Heart left ventricle (tissue), 16 donors: Measurements from ENCODE around the gene FAF1. TPM values are rescaled to one million over a fixed set of nuclear protein-coding genes. Genes with fewer than 3 reads are reported as not detected.

ENCODE experiments used
- ATAC-seq, 4 donors: fragments of 200-7000 bp; cut with Tn5 transposase; one replicate each; pipeline ENCODE4 v1.9.1; 2020 to 2022; ENCODE audit warnings: moderate library complexity in 4 of 4, mild to moderate bottlenecking in 3 of 4, moderate number of reproducible peaks in 1 of 4
- DNase-seq, 5 donors: peaks; one replicate each; pipeline ENCODE4 v3.0.0-alpha.2; 2020
- H3K27ac ChIP-seq, 12 donors: fragments of 200-600 bp; sonication (generic) in 4 of 12; one replicate each; pipeline versions ENCODE4 v1.5.0 to v1.8.0; 2016 to 2022; ENCODE audit warnings: mild to moderate bottlenecking in 2 of 12
- H3K27me3 ChIP-seq, 9 donors: fragments of 200-600 bp; sonication (generic) in 2 of 9; one replicate each; pipeline versions ENCODE4 v1.5.1 to v1.8.0; 2016 to 2022; ENCODE audit warnings: mild to moderate bottlenecking in 3 of 9
- H3K36me3 ChIP-seq, 9 donors: fragments of 200-600 bp; sonication (generic) in 2 of 9; one replicate each; pipeline versions ENCODE4 v1.5.0 to v1.8.0; 2018 to 2022; ENCODE audit warnings: mild to moderate bottlenecking in 2 of 9
- H3K4me1 ChIP-seq, 12 donors: fragments of 200-600 bp; sonication (generic) in 4 of 12; one replicate each; pipeline versions ENCODE4 v1.5.0 to v1.8.0; 2016 to 2022; ENCODE audit warnings: mild to moderate bottlenecking in 3 of 12
- H3K4me3 ChIP-seq, 12 donors: fragments of 200-600 bp; sonication (generic) in 4 of 12; one replicate each; pipeline versions ENCODE4 v1.5.0 to v1.8.0; 2017 to 2022; ENCODE audit warnings: mild to moderate bottlenecking in 9 of 12, moderate library complexity in 4 of 12
- H3K9me3 ChIP-seq, 12 donors: fragments of 200-600 bp; sonication (generic) in 4 of 12; one replicate each; pipeline versions ENCODE4 v1.5.0 to v1.8.0; 2016 to 2022; ENCODE audit warnings: mild to moderate bottlenecking in 1 of 12
- POLR2A ChIP-seq, 2 donors: fragments of 450-650 bp; IDR thresholded peaks; one replicate each; pipeline ENCODE4 v1.6.1; 2017; ENCODE audit warnings: antibody characterized with exemption in 2 of 2, mild to moderate bottlenecking in 2 of 2, moderate library complexity in 2 of 2
- WGBS, 4 donors: extraction: QIAGEN DNeasy Blood & Tissue Kit in 2 of 4; methylation state at CpG; one replicate each; pipeline versions ENCODE4 v1.1.5 to v1.1.7; 2013 to 2018; 5-methylcytosine and 5-hydroxymethylcytosine counted together
- intact Hi-C, 10 donors: fragments of 100-400 bp; cut with DNase I; formaldehyde crosslinking; loops; one replicate each; pipeline versions ENCODE4 v1.11.1 to v1.14.2; 2022
- polyA plus RNA-seq, 2 donors: library from polyadenylated mRNA; stranded (reverse); fragments of 200-250 nt; gene quantifications; one replicate each; pipeline ENCODE4 v1.2.3, GENCODE V29; 2013
- total RNA-seq, 9 donors: library from RNA; depleted of rRNA in 2 of 9; stranded (reverse); fragments of >200 nt in 2 of 9; fragmentation: NEBNext Ultra II Directional in 3 of 9; extraction: Animal tissue kit (Norgen Biotek cat#: 25700) in 3 of 9; gene quantifications; one replicate each; pipeline versions ENCODE4 v1.1.0 to v1.2.4, GENCODE V29; 2016 to 2023
- TF ChIP-seq, protein P1 (sequence below), 12 donors: fragments of 200-600 bp; sonication (generic) in 4 of 12; IDR thresholded peaks; one replicate each; pipeline versions ENCODE4 v1.5.0 to v1.8.0; 2018 to 2022; ENCODE audit warnings: antibody characterized with exemption in 12 of 12, mild to moderate bottlenecking in 5 of 12
- donor health status: ischemic (EF 13 %, LVEDD 7.1; RV severe dilation, severe dysfunction).
- donor health status: healthy with polysubstance abuse.
- donor health status: DM: no; HTN: yes; CAD: no.
- donor health status: DM: no; HTN: no; CAD: no.
- donor health status: ischemic (EF 25% LVEDD 6.9; RV normal size, moderate dysfunction).
- donor health status: ischemic (EF 25% LVEDD 5.7; RV mildly dilated, moderate dysfunction).
- donor health status: healthy.
- donor health status: DM: yes; HTN: yes; CAD: no.
- donor health status: ischemic (EF 35%, LVEDD 5.7; RV mildly dilated, moderate dysfunction).
- donor health status: nonischemic (EF 11% LVEDD 7.7; RV severe dilation, severe dysfunction).
- donor health status: DM: yes; HTN: yes; CAD: no.
- donor health status: PGD.
- donor health status: ischemic (EF 29% LVEDD 5.4; RV normal size, mild dysfunction).
- donor health status: nonischemic (EF 23%, LVEDD 6.1; RV moderate dilation, normal function).

Gene FAF1
- total and polyA plus RNA-seq, 11 donors: 41.0 to 112 (median 81.3) TPM

DNA sequence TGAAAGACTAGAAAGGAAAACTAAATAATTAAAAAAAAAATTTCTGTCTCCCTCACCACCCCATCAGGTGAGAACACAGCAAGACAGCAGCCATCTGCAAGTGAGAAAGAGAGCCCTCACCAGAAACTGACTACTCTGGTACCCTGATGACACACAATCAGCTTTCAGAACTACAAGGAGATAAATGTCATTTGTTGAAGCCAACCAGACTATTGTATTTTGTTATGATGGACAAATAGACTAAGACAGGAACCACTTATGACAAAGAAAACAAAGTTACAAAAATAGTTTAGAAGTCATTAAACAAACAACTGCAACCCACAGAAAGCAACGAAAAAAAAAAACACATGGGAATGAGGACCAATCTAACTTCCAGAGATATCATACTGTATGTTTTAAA lies 98.3 kb downstream of the FAF1 start:
- H3K4me3 ChIP-seq: no peak overlapping the region
- H3K36me3 ChIP-seq: no peaks in the 10 kb centered on the region
- WGBS, 4 donors: 38 to 59% (median 52%) methylated on average over 1 of the region's 1 CpG
- no peak for DNase-seq
- ATAC-seq: no peak
- H3K27me3 ChIP-seq: no peaks in the 10 kb centered on the region
- intact Hi-C loops: no loop called here
- H3K9me3 ChIP-seq: peaks cover 0 to 47% (median 13%) of the 10 kb centered on the region in 12 donors
- H3K4me1 ChIP-seq: no peaks in the 10 kb centered on the region
- no peak overlapping the region for H3K27ac ChIP-seq
- TF ChIP-seq, protein P1, sequence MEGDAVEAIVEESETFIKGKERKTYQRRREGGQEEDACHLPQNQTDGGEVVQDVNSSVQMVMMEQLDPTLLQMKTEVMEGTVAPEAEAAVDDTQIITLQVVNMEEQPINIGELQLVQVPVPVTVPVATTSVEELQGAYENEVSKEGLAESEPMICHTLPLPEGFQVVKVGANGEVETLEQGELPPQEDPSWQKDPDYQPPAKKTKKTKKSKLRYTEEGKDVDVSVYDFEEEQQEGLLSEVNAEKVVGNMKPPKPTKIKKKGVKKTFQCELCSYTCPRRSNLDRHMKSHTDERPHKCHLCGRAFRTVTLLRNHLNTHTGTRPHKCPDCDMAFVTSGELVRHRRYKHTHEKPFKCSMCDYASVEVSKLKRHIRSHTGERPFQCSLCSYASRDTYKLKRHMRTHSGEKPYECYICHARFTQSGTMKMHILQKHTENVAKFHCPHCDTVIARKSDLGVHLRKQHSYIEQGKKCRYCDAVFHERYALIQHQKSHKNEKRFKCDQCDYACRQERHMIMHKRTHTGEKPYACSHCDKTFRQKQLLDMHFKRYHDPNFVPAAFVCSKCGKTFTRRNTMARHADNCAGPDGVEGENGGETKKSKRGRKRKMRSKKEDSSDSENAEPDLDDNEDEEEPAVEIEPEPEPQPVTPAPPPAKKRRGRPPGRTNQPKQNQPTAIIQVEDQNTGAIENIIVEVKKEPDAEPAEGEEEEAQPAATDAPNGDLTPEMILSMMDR (IDR thresholded peaks at IDR 0.05): no peak

DNA sequence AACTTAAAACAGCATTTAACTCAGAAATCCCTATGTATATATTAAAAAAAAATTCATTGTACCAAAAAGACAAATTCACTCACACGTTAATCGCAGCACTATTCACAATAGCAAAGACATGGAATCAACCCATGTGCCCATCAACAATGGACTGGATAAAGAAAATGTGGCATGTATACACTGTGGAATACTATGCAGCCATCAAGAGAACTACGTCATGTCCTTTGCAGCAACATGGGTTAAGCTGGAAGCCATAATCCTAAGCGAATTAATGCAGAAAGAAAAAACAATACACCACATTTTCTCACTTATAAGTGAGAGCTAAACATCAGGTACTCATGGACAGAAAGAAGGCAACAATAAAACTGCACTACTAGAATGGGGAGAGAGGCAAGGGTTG lies 99.4 kb downstream of the FAF1 start:
- DNase-seq (no peak), ATAC-seq (no peak)
- TF ChIP-seq POLR2A (IDR thresholded peaks at IDR 0.05): no peak
- TF ChIP-seq, protein P1 (IDR thresholded peaks at IDR 0.05): no peak
- Histone ChIP-seq H3K4me1 (no peaks in the 10 kb centered on the region), H3K9me3 (peaks cover 0 to 42% (median 13%) of the 10 kb centered on the region in 12 donors), H3K27ac (no peak overlapping the region), H3K27me3 (no peaks in the 10 kb centered on the region), H3K4me3 (no peak overlapping the region), H3K36me3 (no peaks in the 10 kb centered on the region)
- WGBS, 4 donors: 96 to 98% (median 97%) methylated on average over 4 of the region's 4 CpGs
- intact Hi-C loops: no loop called here

DNA sequence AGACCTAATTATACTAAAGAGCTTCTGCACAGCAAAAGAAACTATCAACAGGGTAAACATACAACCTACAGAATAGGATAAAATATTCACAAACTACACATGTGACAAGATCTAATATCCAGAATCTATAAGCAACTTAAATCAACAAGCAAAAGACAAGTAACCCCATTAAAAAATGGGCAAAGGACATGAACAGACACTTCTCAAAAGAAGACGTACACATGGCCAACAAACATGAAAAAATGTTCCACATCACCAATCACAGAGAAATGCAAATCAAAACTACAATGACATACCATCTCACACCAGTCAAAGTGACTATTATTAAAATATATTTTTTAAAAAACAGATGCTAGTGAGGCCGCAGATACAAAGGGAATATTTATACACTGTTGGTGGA lies 99.8 kb downstream of the FAF1 start:
- Histone ChIP-seq H3K9me3 (peaks cover 0 to 42% (median 13%) of the 10 kb centered on the region in 12 donors), H3K27me3 (no peaks in the 10 kb centered on the region), H3K4me3 (no peak overlapping the region), H3K36me3 (no peaks in the 10 kb centered on the region), H3K4me1 (no peaks in the 10 kb centered on the region), H3K27ac (no peak overlapping the region)
- TF ChIP-seq, protein P1 (IDR thresholded peaks at IDR 0.05): no peak
- no peak for TF ChIP-seq POLR2A (IDR thresholded peaks at IDR 0.05)
- 92 to 99% (median 98%) methylated on average over 2 of the region's 2 CpGs for WGBS, 4 donors
- intact Hi-C loops: no loop called here
- no peak for DNase-seq
- no peak for ATAC-seq

DNA sequence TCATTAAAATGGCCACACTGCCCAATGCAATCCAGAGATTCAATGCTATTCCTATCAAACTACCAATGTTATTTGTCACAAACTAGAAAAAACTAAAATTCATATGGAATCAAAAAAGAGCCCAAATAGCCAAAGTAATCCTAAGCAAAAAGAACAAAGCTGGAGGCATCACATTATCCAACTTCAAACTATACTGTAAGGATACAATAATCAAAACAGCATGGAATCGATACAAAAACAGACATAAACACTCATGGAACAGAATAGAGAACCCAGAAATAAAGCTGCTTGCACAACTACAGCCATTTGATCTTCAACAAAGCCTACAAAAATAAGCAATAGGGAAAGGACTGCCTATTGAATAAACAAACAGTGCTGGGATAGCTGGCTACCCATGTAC lies 100.4 kb downstream of the FAF1 start:
- intact Hi-C loops: no loop called here
- 97 to 100% (median 99%) methylated on average over 1 of the region's 1 CpG for WGBS, 4 donors
- Histone ChIP-seq H3K27ac (no peak overlapping the region), H3K36me3 (no peaks in the 10 kb centered on the region), H3K27me3 (no peaks in the 10 kb centered on the region), H3K4me1 (no peaks in the 10 kb centered on the region), H3K9me3 (peaks cover 0 to 42% (median 13%) of the 10 kb centered on the region in 12 donors), H3K4me3 (no peak overlapping the region)
- no peak for ATAC-seq
- TF ChIP-seq, protein P1 (IDR thresholded peaks at IDR 0.05): no peak
- no peak for TF ChIP-seq POLR2A (IDR thresholded peaks at IDR 0.05)
- DNase-seq: no peak
